Psoas muscle (tissue), 8 donors: ENCODE measurements around the gene TAOK2. TPM values are rescaled to one million over a fixed set of nuclear protein-coding genes. Genes with fewer than 3 reads are reported as not detected.

Source experiments
- ATAC-seq, 4 donors: fragments of 200-7000 bp; cut with Tn5 transposase; one replicate each; pipeline ENCODE4 v1.9.1; 2020; ENCODE audit warnings: moderate library complexity in 3 of 4, mild to moderate bottlenecking in 2 of 4
- DNase-seq, 2 donors: peaks; one replicate each; pipeline ENCODE4 v3.0.0-alpha.2; 2020
- H3K27ac ChIP-seq: fragments of 200-600 bp; one replicate; pipeline ENCODE4 v1.8.0; 2022
- H3K27me3 ChIP-seq, 3 donors: fragments of 200-600 bp in 1 of 3; one replicate each; pipeline versions ENCODE4 v1.6.1 to v1.8.0; 2013 to 2022; ENCODE audit warnings: low read length in 2 of 3, mild to moderate bottlenecking in 2 of 3, moderate library complexity in 1 of 3; ENCODE audit not compliant: insufficient read depth in 3 of 3
- H3K36me3 ChIP-seq, 2 donors: fragments of 200-600 bp in 1 of 2; one replicate each; pipeline versions ENCODE4 v1.6.1 to v1.8.0; 2013 to 2022; ENCODE audit warnings: low read depth in 1 of 2, mild to moderate bottlenecking in 1 of 2, moderate library complexity in 1 of 2; ENCODE audit not compliant: insufficient read depth in 1 of 2
- H3K4me1 ChIP-seq: fragments of 200-600 bp; one replicate; pipeline ENCODE4 v1.8.0; 2022
- H3K4me3 ChIP-seq: fragments of 200-600 bp; one replicate; pipeline ENCODE4 v1.8.0; 2022; ENCODE audit warnings: mild to moderate bottlenecking
- H3K9me3 ChIP-seq: fragments of 200-600 bp; one replicate; pipeline ENCODE4 v1.8.0; 2022
- WGBS, 3 donors: extraction: QIAGEN DNeasy Blood & Tissue Kit; methylation state at CpG; one replicate each; pipeline versions ENCODE4 v1.1.6 to v1.1.7; 2013; 5-methylcytosine and 5-hydroxymethylcytosine counted together
- intact Hi-C, 2 donors: fragments of 100-400 bp; cut with DNase I; formaldehyde crosslinking; loops; one replicate each; pipeline versions ENCODE4 v1.11.0 to v1.14.2; 2022
- polyA plus RNA-seq, 3 donors: library from polyadenylated mRNA; stranded (reverse); fragments of 200-250 nt; gene quantifications; one replicate each; pipeline ENCODE4 v1.2.3, GENCODE V29; 2013
- total RNA-seq, 4 donors: library from RNA; stranded (reverse); fragmentation: NEBNext Ultra II Directional in 2 of 4; extraction: Animal tissue kit (Norgen Biotek cat#: 25700) in 2 of 4; gene quantifications; one replicate each; pipeline versions ENCODE4 v1.2.1 to v1.2.4, GENCODE V29; 2021 to 2023
- TF ChIP-seq, protein P1 (sequence below): fragments of 200-600 bp; IDR thresholded peaks from one replicate; pipeline ENCODE4 v1.8.0; 2022; ENCODE audit warnings: antibody characterized with exemption
- donor health status: healthy with polysubstance abuse.
- donor health status: DM: no; HTN: no; CAD: no; lungs with moderate emphysema.
- donor health status: Bipolar disorder and iron deficiency.
- donor health status: healthy.
- donor health status: DM: yes; HTN: yes; CAD: no.
- donor health status: DM: no; HTN: no; CAD: no.
- donor health status: DM: no; HTN: no; CAD: no.
- donor health status: DM: yes; HTN: yes; CAD: no.

TAOK2 gene
- total and polyA plus RNA-seq, 7 donors: 15.7 to 30.2 (median 21.8) TPM

DNA sequence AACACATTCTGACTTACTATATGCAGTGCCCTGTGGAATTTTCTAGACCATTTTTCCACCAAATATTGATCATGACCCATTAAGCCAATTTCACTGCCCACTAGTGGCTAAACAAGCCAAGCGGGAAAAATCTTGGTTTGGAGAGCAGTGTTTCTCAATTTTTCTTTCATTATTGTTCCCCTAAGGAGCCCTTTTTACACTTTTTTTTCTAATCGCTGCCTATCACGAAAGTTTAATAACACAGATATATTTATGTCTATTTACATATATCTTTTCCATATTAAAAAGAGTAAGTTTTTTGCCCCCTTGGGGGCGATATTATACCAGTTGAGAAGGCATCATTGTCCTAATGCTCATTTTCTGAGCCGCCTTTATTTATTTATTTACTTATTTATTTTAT, 68.2 kb downstream of the TAOK2 start:
- intact Hi-C loops: loop anchor here in 1 of 2 donors (5.0 kb wide), 2 partner anchors 50 to 140 kb away; partner anchors contain the start of genes CORO1A and TBX6
- TF ChIP-seq, protein P1, sequence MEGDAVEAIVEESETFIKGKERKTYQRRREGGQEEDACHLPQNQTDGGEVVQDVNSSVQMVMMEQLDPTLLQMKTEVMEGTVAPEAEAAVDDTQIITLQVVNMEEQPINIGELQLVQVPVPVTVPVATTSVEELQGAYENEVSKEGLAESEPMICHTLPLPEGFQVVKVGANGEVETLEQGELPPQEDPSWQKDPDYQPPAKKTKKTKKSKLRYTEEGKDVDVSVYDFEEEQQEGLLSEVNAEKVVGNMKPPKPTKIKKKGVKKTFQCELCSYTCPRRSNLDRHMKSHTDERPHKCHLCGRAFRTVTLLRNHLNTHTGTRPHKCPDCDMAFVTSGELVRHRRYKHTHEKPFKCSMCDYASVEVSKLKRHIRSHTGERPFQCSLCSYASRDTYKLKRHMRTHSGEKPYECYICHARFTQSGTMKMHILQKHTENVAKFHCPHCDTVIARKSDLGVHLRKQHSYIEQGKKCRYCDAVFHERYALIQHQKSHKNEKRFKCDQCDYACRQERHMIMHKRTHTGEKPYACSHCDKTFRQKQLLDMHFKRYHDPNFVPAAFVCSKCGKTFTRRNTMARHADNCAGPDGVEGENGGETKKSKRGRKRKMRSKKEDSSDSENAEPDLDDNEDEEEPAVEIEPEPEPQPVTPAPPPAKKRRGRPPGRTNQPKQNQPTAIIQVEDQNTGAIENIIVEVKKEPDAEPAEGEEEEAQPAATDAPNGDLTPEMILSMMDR: peak; percentile 59
- no peaks in the 10 kb centered on the region for H3K36me3 ChIP-seq
- no peaks in the 10 kb centered on the region for H3K4me1 ChIP-seq
- no peaks in the 10 kb centered on the region for H3K27me3 ChIP-seq
- H3K4me3 ChIP-seq: no peak overlapping the region
- no peak for DNase-seq
- 23 to 33% (median 28%) methylated on average over 5 of the region's 5 CpGs for WGBS, 3 donors
- peak in 2 of 4 donors; percentile 45 to 75 for ATAC-seq
- H3K27ac ChIP-seq: no peak overlapping the region
- H3K9me3 ChIP-seq: no peaks in the 10 kb centered on the region

Other genes starting within 250 kb of the TAOK2 start
- gene C16orf54, start 227.9 kb upstream of the TAOK2 start, total RNA-seq: under 1 TPM; 0.24 to 0.57 (median 0.46) TPM
- under 1 TPM; 0.03 to 0.04 (median 0.03) TPM for gene C16orf54, start 227.9 kb upstream of the TAOK2 start, polyA plus RNA-seq
- gene ZG16, start 195.6 kb upstream of the TAOK2 start, total RNA-seq: not detected
- under 1 TPM; 0.01 to 0.03 (median 0.01) TPM for gene ZG16, start 195.6 kb upstream of the TAOK2 start, polyA plus RNA-seq
- gene KIF22, start 183.1 kb upstream of the TAOK2 start, total RNA-seq: 10 to 100 TPM; 12.6 to 23.8 (median 14.3) TPM
- 10 to 100 TPM; 13.4 to 15.5 (median 15.5) TPM for gene KIF22, start 183.1 kb upstream of the TAOK2 start, polyA plus RNA-seq
- 100 to 1,000 TPM; 112 to 161 (median 125) TPM for gene MAZ, start 167.3 kb upstream of the TAOK2 start, total RNA-seq
- 100 to 1,000 TPM in 2 of 3 donors, 10 to 100 TPM in 1; 94.9 to 193 (median 131) TPM for gene MAZ, start 167.3 kb upstream of the TAOK2 start, polyA plus RNA-seq
- 1 to 10 TPM in 1 of 4 donors, under 1 TPM in 3; 0.22 to 1.8 (median 0.75) TPM for gene PRRT2, start 161.7 kb upstream of the TAOK2 start, total RNA-seq
- gene PRRT2, start 161.7 kb upstream of the TAOK2 start, polyA plus RNA-seq: under 1 TPM; 0.17 to 0.44 (median 0.18) TPM
- 10 to 100 TPM in 3 of 4 donors, 1 to 10 TPM in 1; 9.4 to 14.2 (median 11.0) TPM for gene PAGR1, start 157.7 kb upstream of the TAOK2 start, total RNA-seq
- 10 to 100 TPM; 19.8 to 36.8 (median 35.5) TPM for gene PAGR1, start 157.7 kb upstream of the TAOK2 start, polyA plus RNA-seq
- gene MVP, start 153.4 kb upstream of the TAOK2 start, total RNA-seq: 10 to 100 TPM; 27.9 to 75.9 (median 51.6) TPM
- 10 to 100 TPM; 17.6 to 34.3 (median 34.1) TPM for gene MVP, start 153.4 kb upstream of the TAOK2 start, polyA plus RNA-seq
- gene CDIPT, start 110.6 kb upstream of the TAOK2 start, total RNA-seq: 10 to 100 TPM; 24.7 to 36.4 (median 32.3) TPM
- gene CDIPT, start 110.6 kb upstream of the TAOK2 start, polyA plus RNA-seq: 10 to 100 TPM; 33.3 to 54.3 (median 38.5) TPM
- under 1 TPM; 0.17 to 0.86 (median 0.34) TPM for gene SEZ6L2, start 74.3 kb upstream of the TAOK2 start, total RNA-seq
- gene SEZ6L2, start 74.3 kb upstream of the TAOK2 start, polyA plus RNA-seq: under 1 TPM; 0.05 to 0.23 (median 0.11) TPM
- under 1 TPM in 2 of 4 donors, not detected in 2; 0.17 to 0.23 TPM for gene ASPHD1, start 73.4 kb upstream of the TAOK2 start, total RNA-seq
- gene ASPHD1, start 73.4 kb upstream of the TAOK2 start, polyA plus RNA-seq: under 1 TPM in 2 of 3 donors, not detected in 1; 0.04 to 0.12 TPM
- 1 to 10 TPM; 3.3 to 5.4 (median 4.1) TPM for gene KCTD13, start 47.6 kb upstream of the TAOK2 start, total RNA-seq
- 1 to 10 TPM; 2.2 to 5.4 (median 5.1) TPM for gene KCTD13, start 47.6 kb upstream of the TAOK2 start, polyA plus RNA-seq
- gene TMEM219, start 11.8 kb upstream of the TAOK2 start, total RNA-seq: 10 to 100 TPM; 39.6 to 64.5 (median 50.3) TPM
- gene TMEM219, start 11.8 kb upstream of the TAOK2 start, polyA plus RNA-seq: 10 to 100 TPM; 53.7 to 80.7 (median 60.4) TPM
- gene HIRIP3, start 21.7 kb downstream of the TAOK2 start, total RNA-seq: 10 to 100 TPM; 18.9 to 22.0 (median 20.7) TPM
- gene HIRIP3, start 21.7 kb downstream of the TAOK2 start, polyA plus RNA-seq: 10 to 100 TPM; 18.5 to 62.5 (median 23.1) TPM
- gene INO80E, start 22.4 kb downstream of the TAOK2 start, total RNA-seq: 10 to 100 TPM; 30.5 to 43.3 (median 34.1) TPM
- gene INO80E, start 22.4 kb downstream of the TAOK2 start, polyA plus RNA-seq: 10 to 100 TPM; 59.8 to 86.9 (median 77.3) TPM
- gene DOC2A, start 37.2 kb downstream of the TAOK2 start, total RNA-seq: under 1 TPM in 2 of 4 donors, not detected in 2; 0.11 to 0.51 TPM
- gene DOC2A, start 37.2 kb downstream of the TAOK2 start, polyA plus RNA-seq: under 1 TPM; 0.13 to 0.20 (median 0.15) TPM
- not detected for gene C16orf92, start 49.3 kb downstream of the TAOK2 start, total RNA-seq
- gene C16orf92, start 49.3 kb downstream of the TAOK2 start, polyA plus RNA-seq: not detected
- 1 to 10 TPM in 1 of 4 donors, under 1 TPM in 3; 0.17 to 1.9 (median 0.23) TPM for gene TLCD3B, start 57.4 kb downstream of the TAOK2 start, total RNA-seq
- under 1 TPM; 0.13 to 0.62 (median 0.17) TPM for gene TLCD3B, start 57.4 kb downstream of the TAOK2 start, polyA plus RNA-seq
- 1,000 to 10,000 TPM; 5,088 to 7,531 (median 6,001) TPM for gene ALDOA, start 91.9 kb downstream of the TAOK2 start, total RNA-seq
- gene ALDOA, start 91.9 kb downstream of the TAOK2 start, polyA plus RNA-seq: over 10,000 TPM in 1 of 3 donors, 1,000 to 10,000 TPM in 2; 4,532 to 12,458 (median 6,880) TPM
- gene PPP4C, start 102.1 kb downstream of the TAOK2 start, total RNA-seq: 10 to 100 TPM; 38.1 to 64.5 (median 58.5) TPM
- gene PPP4C, start 102.1 kb downstream of the TAOK2 start, polyA plus RNA-seq: 100 to 1,000 TPM in 2 of 3 donors, 10 to 100 TPM in 1; 79.1 to 172 (median 130) TPM
- 1 to 10 TPM in 1 of 4 donors, under 1 TPM in 3; 0.32 to 1.0 (median 0.51) TPM for gene TBX6, start 118.1 kb downstream of the TAOK2 start, total RNA-seq
- 1 to 10 TPM in 2 of 3 donors, under 1 TPM in 1; 0.76 to 1.6 (median 1.5) TPM for gene TBX6, start 118.1 kb downstream of the TAOK2 start, polyA plus RNA-seq
- gene YPEL3, start 122.3 kb downstream of the TAOK2 start, total RNA-seq: 100 to 1,000 TPM in 1 of 4 donors, 10 to 100 TPM in 3; 47.1 to 156 (median 60.2) TPM
- gene YPEL3, start 122.3 kb downstream of the TAOK2 start, polyA plus RNA-seq: 10 to 100 TPM; 24.8 to 96.2 (median 81.4) TPM
- gene GDPD3, start 139.7 kb downstream of the TAOK2 start, total RNA-seq: 1 to 10 TPM in 2 of 4 donors, under 1 TPM in 2; 0.56 to 3.1 (median 1.3) TPM
- under 1 TPM; 0.48 to 0.91 (median 0.89) TPM for gene GDPD3, start 139.7 kb downstream of the TAOK2 start, polyA plus RNA-seq
- 10 to 100 TPM; 37.2 to 45.2 (median 41.0) TPM for gene MAPK3, start 149.4 kb downstream of the TAOK2 start, total RNA-seq
- 10 to 100 TPM; 25.6 to 53.0 (median 48.7) TPM for gene MAPK3, start 149.4 kb downstream of the TAOK2 start, polyA plus RNA-seq
- gene CORO1A, start 209.7 kb downstream of the TAOK2 start, total RNA-seq: 1 to 10 TPM; 4.0 to 6.8 (median 6.3) TPM
- 1 to 10 TPM; 2.7 to 6.5 (median 3.0) TPM for gene CORO1A, start 209.7 kb downstream of the TAOK2 start, polyA plus RNA-seq
- 10 to 100 TPM; 54.0 to 69.1 (median 60.3) TPM for gene BOLA2B, start 219.8 kb downstream of the TAOK2 start, total RNA-seq
- 100 to 1,000 TPM; 177 to 700 (median 243) TPM for gene BOLA2B, start 219.8 kb downstream of the TAOK2 start, polyA plus RNA-seq
- 10 to 100 TPM; 21.6 to 45.2 (median 38.3) TPM for gene SLX1A, start 220.0 kb downstream of the TAOK2 start, total RNA-seq
- gene SLX1A, start 220.0 kb downstream of the TAOK2 start, polyA plus RNA-seq: 10 to 100 TPM in 2 of 3 donors, 1 to 10 TPM in 1; 9.2 to 43.3 (median 31.0) TPM
- 1 to 10 TPM; 4.2 to 5.5 (median 4.7) TPM for gene SULT1A3, start 225.4 kb downstream of the TAOK2 start, total RNA-seq
- gene SULT1A3, start 225.4 kb downstream of the TAOK2 start, polyA plus RNA-seq: 1 to 10 TPM; 2.7 to 4.6 (median 3.4) TPM